Middle frontal gyrus (tissue), 1 donor: ENCODE data around the gene SULT1C4.

Experiments
- DNase-seq: peaks from one replicate; pipeline ENCODE4 v3.0.0-alpha.2; 2015; ENCODE audit warnings: low spot score; ENCODE audit errors: extremely low spot score

SULT1C4 gene

DNA sequence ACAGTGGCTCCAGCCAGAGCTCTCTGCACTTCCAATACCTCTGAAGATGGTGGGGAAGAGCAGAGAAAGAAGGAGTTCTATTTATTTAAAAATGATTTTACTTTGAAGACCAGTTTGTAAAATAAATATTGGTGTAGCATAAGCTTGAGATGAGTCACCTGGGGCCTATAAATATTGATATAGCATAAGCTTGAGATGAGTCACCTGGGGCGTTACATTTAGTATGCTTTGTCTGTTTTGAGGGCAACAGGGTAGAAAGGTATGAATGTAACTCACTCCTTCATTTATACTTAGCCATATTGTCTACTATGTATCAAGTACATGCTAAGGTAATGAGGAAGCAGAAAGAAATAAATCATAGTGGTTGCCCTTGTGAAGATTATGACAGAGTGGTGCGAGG, 7.7 kb upstream of the SULT1C4 start:
- DNase-seq, result no peak

- no peak for DNase-seq
Observed at GRCh38 chr2:108376774-108377173, 980 bp upstream of the SULT1C4 start.

GRCh38 chr2:108377401-108377800, 353 bp upstream of the SULT1C4 start:
- DNase-seq, result no peak

GRCh38 chr2:108378851-108379250, 1.1 kb downstream of the SULT1C4 start:
- no peak for DNase-seq

GRCh38 chr2:108382196-108382595, 4.4 kb downstream of the SULT1C4 start:
- no peak for DNase-seq

- no peak for DNase-seq
Observed at GRCh38 chr2:108383146-108383830, 5.5 kb downstream of the SULT1C4 start.

GRCh38 chr2:108384662-108385393, 7.1 kb downstream of the SULT1C4 start:
- DNase-seq, result no peak

DNA sequence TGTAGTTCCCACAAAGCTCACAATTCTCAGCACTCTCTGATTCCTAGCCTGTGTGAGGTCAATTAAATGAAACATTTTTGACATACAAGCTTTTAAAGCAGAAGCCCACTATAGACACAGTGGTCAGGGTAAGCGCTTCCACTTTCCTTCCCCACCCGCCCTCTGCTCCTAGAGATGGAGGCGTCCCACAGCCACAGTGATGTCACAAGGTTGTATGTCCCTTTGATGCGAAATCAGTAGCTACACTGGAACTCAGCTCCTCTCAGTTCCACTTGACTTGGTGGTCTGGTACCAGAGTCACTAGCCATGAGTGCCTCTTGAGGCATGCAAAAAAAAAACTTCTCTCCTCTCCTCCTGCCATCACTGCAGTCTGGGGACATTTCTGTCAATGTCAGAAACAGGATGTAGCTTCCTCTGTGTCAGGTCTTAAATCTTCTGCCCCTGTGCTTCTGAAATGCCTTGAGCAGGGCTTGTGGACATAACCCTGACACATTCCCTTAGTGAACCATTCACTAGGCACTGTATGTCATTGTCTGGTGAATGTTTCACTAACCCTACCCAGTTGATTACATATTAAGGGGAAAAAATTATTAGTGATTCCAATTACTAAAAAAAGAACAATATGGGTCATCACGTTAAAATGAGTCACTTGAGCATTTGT, 7.8 kb downstream of the SULT1C4 start:
- DNase-seq, result no peak

- no peak for DNase-seq
Observed at GRCh38 chr2:108388045-108388444, 10.3 kb downstream of the SULT1C4 start.

GRCh38 chr2:108390340-108390739, 12.6 kb downstream of the SULT1C4 start:
- DNase-seq, result no peak

DNA sequence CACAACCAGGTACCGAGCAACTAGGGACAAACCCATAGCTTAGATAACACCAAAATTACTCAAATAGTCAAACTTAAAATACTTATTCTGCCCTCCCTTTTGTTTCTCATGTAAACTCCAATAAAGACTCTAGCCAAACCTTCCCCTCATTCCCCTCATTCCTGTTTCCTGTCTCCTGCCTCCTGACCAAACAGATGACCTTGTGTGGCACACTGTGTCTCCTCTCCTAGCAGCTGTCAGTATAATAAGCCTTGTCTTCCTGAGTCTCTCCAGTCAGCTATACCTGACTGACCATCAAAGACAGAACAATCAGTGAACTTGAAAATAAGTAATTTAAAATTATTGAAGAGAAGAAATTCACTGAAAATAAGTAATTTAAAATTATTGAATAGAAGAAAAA, 14.3 kb downstream of the SULT1C4 start:
- DNase-seq, result no peak

DNA sequence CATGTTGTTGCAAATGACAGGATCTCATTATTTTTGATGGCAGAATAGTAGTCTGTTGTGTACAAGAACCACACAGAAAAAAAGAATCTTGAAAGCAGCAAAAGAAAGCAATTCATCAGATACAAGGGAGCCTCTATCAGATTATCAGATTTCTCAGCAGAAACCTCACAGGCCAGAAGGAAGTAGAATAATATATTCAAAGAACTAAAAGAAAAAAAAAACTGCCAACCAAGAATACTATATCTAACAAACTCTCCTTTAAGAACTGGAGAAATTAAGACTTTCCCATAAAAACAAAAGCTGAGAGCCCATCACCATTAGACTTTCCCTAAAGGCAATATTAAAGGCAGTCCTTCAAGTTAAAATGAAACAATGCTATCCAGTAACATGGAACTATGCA, 15.4 kb downstream of the SULT1C4 start:
- no peak for DNase-seq

GRCh38 chr2:108395155-108395554, 17.4 kb downstream of the SULT1C4 start:
- DNase-seq, result no peak

DNA sequence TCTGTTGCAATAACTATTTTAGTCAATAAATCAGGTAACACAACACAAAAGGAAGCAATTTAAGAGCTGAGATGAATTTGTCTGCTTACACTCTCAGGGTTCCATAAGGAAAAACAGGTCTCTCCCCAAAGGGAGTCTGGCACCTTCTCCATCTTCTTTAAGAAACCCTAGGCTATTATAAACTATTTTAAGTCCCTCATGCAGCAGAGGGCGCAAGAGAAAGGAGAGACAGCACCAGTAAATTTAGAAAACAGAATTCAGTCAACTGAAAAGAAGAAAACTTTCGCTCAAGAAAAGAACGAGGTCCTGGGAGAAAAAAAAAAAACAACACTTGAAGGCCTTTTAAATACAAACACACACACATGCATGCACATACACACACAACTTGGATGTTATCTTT, 19.1 kb downstream of the SULT1C4 start:
- no peak for DNase-seq

- no peak for DNase-seq
Observed at GRCh38 chr2:108399479-108399878, 21.7 kb downstream of the SULT1C4 start.

GRCh38 chr2:108401800-108402199, 24.0 kb downstream of the SULT1C4 start:
- no peak for DNase-seq

GRCh38 chr2:108403494-108403893, 25.7 kb downstream of the SULT1C4 start:
- DNase-seq, result no peak

DNA sequence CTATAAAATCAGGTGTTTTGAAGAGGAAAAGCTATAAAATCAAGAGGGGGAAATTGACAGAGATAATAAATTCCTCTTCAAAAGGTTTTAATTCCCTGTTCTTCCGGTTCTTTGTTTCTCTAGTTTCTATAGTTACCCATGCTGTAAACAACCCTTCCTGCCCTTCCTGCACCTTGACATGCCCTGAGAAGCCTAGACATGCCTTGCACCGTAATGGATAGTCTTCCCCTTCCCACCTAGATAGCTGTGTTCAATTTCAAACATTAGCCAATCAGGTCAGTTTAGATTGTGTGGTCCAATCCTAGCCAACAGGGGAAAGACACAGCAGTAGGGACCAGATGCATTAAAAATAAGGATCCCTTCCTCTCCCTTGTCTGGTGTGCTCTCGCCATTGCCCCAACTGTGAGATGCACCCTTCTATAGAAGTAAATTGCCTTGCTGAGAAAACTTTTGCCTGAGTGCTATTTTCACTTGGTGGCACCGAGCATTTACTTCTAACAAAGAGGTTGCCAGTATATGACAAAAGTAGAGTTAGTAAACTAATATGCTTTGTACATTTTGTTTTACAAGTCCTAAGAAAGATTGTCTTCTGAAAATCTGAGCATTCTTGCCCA, 27.1 kb downstream of the SULT1C4 start:
- DNase-seq, result no peak

DNA sequence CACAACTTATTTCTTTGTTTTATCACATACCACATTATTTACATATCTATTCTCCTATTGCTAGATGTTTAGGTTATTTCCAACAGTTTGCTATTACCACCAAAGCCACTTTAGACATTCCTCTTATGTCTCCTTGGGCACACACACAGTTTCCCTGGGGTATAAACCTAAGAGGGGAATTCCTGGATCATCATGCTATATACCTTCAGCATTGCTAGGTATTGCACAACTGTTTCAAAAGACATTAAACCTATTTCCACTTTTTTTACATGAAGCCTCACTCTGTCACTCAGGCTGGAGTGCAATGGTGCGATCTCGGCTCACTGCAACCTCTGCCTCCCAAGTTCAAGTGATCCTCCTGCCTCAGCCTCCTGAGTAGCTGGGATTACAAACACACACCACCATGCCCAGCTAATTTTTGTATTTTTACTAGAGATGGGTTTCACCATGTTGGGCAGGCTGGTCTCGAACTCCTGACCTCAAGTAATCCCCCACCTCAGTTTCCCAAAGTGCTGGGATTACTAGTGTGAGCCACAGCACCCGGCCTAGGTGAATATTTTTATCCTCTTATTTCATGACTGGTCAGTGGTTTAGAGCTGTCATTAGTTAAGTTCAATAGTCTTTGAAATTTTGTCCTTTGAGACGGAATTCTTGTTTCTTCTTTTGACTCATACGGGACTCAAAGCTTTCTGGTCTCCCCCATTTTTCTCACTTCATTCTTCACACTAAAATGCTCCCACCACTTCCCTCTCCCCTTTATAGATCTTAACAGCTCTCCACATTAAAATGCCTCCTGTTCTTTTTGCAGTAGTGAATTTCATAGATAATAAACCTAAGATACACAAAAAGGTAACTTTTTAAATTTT, 30.3 kb downstream of the SULT1C4 start:
- no peak for DNase-seq

GRCh38 chr2:108409768-108410167, 32.0 kb downstream of the SULT1C4 start:
- DNase-seq, result no peak
